Calu3 (cell line): ENCODE measurements around the gene TOE1. TPM values are rescaled to one million over a fixed set of nuclear protein-coding genes. Genes with fewer than 3 reads are reported as not detected.

Source experiments
- BruUV-seq: library from RNA; stranded (reverse); fragments of 400-500 nt; replicated peaks from 2 replicates; lab custom pipeline; 2021; lab: Mats Ljungman, UMichigan
- CTCF ChIA-PET: fragments of 300-600 bp; sonication (Branson Sonifier 250); formaldehyde crosslinking; loops from one replicate; lab custom pipeline; 2022; ENCODE audit warnings: antibody characterized with exemption; lab: Charles Lee
- DNase-seq: peaks from one replicate; pipeline ENCODE4 v3.0.0; 2022
- H3K27ac Mint-ChIP-seq: one replicate; pipeline ENCODE4 v1.8.0; 2022; ENCODE audit warnings: mixed read lengths; ENCODE audit not compliant: unreplicated experiment
- H3K27me3 Mint-ChIP-seq: one replicate; pipeline ENCODE4 v1.8.0; 2022; ENCODE audit warnings: mixed read lengths; ENCODE audit not compliant: unreplicated experiment
- H3K36me3 Mint-ChIP-seq: one replicate; pipeline ENCODE4 v1.8.0; 2022; ENCODE audit warnings: mild to moderate bottlenecking, moderate library complexity, mixed read lengths; ENCODE audit not compliant: insufficient read depth, unreplicated experiment
- H3K4me1 Mint-ChIP-seq: one replicate; pipeline ENCODE4 v1.8.0; 2022; ENCODE audit warnings: mild to moderate bottlenecking, low read depth, mixed read lengths; ENCODE audit not compliant: unreplicated experiment
- H3K4me3 Mint-ChIP-seq: one replicate; pipeline ENCODE4 v1.8.0; 2022; ENCODE audit warnings: mild to moderate bottlenecking, low read depth, moderate library complexity, mixed read lengths; ENCODE audit not compliant: unreplicated experiment
- H3K9me3 Mint-ChIP-seq: one replicate; pipeline ENCODE4 v1.8.0; 2022; ENCODE audit warnings: low read depth, mixed read lengths; ENCODE audit not compliant: unreplicated experiment
- CTCF ChIP-seq: fragments of 200-600 bp; IDR thresholded peaks from one replicate; pipeline ENCODE4 v1.8.0; 2022; ENCODE audit warnings: antibody characterized with exemption; ENCODE audit not compliant: unreplicated experiment
- intact Hi-C: fragments of 100-400 bp; cut with micrococcal nuclease; formaldehyde crosslinking; loops from one replicate; pipeline ENCODE4 v1.10.0; 2022; ENCODE audit not compliant: unreplicated experiment
- total RNA-seq: library from RNA; stranded (reverse); gene quantifications from 2 replicates; pipeline ENCODE4 v1.2.3, GENCODE V29; 2022

TOE1 gene
- total RNA-seq, 1 experiment from 2014 or later: 14.2 TPM

GRCh38 chr1:45332346-45332720 lies 7.6 kb upstream of the TOE1 start:
- Mint-ChIP-seq H3K4me3 (no peak overlapping the region), H3K27ac (no peak overlapping the region), H3K36me3 (peaks cover 21% of the 10 kb centered on the region), H3K27me3 (no peaks in the 10 kb centered on the region), H3K4me1 (peaks cover 51% of the 10 kb centered on the region), H3K9me3 (no peaks in the 10 kb centered on the region)
- no peak for TF ChIP-seq CTCF
- no peak for DNase-seq
- CTCF ChIA-PET: no interaction called here
- intact Hi-C loops: no loop called here
- BruUV-seq: no TSS peak

GRCh38 chr1:45334308-45335245 lies 5.4 kb upstream of the TOE1 start:
- Mint-ChIP-seq H3K4me1 (peaks cover 47% of the 10 kb centered on the region), H3K36me3 (peaks cover 23% of the 10 kb centered on the region), H3K4me3 (no peak overlapping the region), H3K9me3 (peaks cover 4% of the 10 kb centered on the region), H3K27ac (no peak overlapping the region), H3K27me3 (no peaks in the 10 kb centered on the region)
- no TSS peak for BruUV-seq
- CTCF ChIA-PET: no interaction called here
- intact Hi-C loops: no loop called here
- no peak for TF ChIP-seq CTCF
- DNase-seq: no peak

GRCh38 chr1:45335855-45336324 lies 4.1 kb upstream of the TOE1 start:
- no peak for TF ChIP-seq CTCF
- Mint-ChIP-seq H3K27me3 (no peaks in the 10 kb centered on the region), H3K36me3 (peaks cover 30% of the 10 kb centered on the region), H3K4me1 (peaks cover 44% of the 10 kb centered on the region), H3K27ac (peak overlapping the region; percentile 37), H3K4me3 (peak overlapping the region; percentile 15), H3K9me3 (peaks cover 4% of the 10 kb centered on the region)
- CTCF ChIA-PET: interaction anchor here (0.6 to 1.1 kb wide), 2 partner anchors 11 to 22 kb away, joined by 3 read pairs; no protein-coding TSS in a partner anchor
- intact Hi-C loops: no loop called here
- no TSS peak for BruUV-seq
- no peak for DNase-seq

- CTCF ChIA-PET: no interaction called here
- intact Hi-C loops: no loop called here
- H3K9me3 Mint-ChIP-seq: peaks cover 4% of the 10 kb centered on the region
- H3K4me3 Mint-ChIP-seq: peak overlapping the region; percentile 84
- no peak for TF ChIP-seq CTCF
- no peak for DNase-seq
- H3K27me3 Mint-ChIP-seq: no peaks in the 10 kb centered on the region
- H3K4me1 Mint-ChIP-seq: peaks cover 44% of the 10 kb centered on the region
- peak overlapping the region; percentile 75 for H3K27ac Mint-ChIP-seq
- BruUV-seq: no TSS peak
- peaks cover 29% of the 10 kb centered on the region for H3K36me3 Mint-ChIP-seq
These were observed 2.2 kb upstream of the TOE1 start for GRCh38 chr1:45337630-45338325.
